HG03342 (cell line): ENCODE data around the gene MTMR2.
"Not testable (repeated sequence)": the region's sequence is repeated elsewhere in the genome, so short reads cannot be mapped to it uniquely, and the experiment has no call there.

Source experiments
- ATAC-seq: cut with Tn5 transposase; IDR thresholded peaks from one replicate; pipeline ENCODE4 v1.9.1; 2021; ENCODE audit warnings: mild to moderate bottlenecking, moderate library complexity; ENCODE audit not compliant: unreplicated experiment

Gene MTMR2

GRCh38 chr11:95829580-95830259 lies 94.2 kb downstream of the MTMR2 start:
- ATAC-seq = no peak

- no peak for ATAC-seq
Observed at GRCh38 chr11:95827696-95828095, 96.2 kb downstream of the MTMR2 start.

GRCh38 chr11:95821640-95822039 lies 102.3 kb downstream of the MTMR2 start:
- ATAC-seq = no peak

GRCh38 chr11:95816037-95816436 lies 107.9 kb downstream of the MTMR2 start:
- peak; percentile 77 for ATAC-seq

- not testable (repeated sequence) for ATAC-seq
Observed at GRCh38 chr11:95811052-95811451, 112.9 kb downstream of the MTMR2 start.

GRCh38 chr11:95806464-95806863 lies 117.4 kb downstream of the MTMR2 start:
- not testable (repeated sequence) for ATAC-seq

- no peak for ATAC-seq
Observed at GRCh38 chr11:95805869-95806268, 118.0 kb downstream of the MTMR2 start.

GRCh38 chr11:95803973-95804372 lies 119.9 kb downstream of the MTMR2 start:
- ATAC-seq = no peak

GRCh38 chr11:95802806-95803205 lies 121.1 kb downstream of the MTMR2 start:
- ATAC-seq = no peak

- ATAC-seq = no peak
Observed at GRCh38 chr11:95800438-95800837, 123.5 kb downstream of the MTMR2 start.

GRCh38 chr11:95799546-95799945 lies 124.4 kb downstream of the MTMR2 start:
- ATAC-seq = no peak

GRCh38 chr11:95796501-95796900 lies 127.4 kb downstream of the MTMR2 start:
- no peak for ATAC-seq

GRCh38 chr11:95795627-95796295 lies 128.1 kb downstream of the MTMR2 start:
- ATAC-seq = no peak

- no peak for ATAC-seq
Observed at GRCh38 chr11:95794086-95794485, 129.8 kb downstream of the MTMR2 start.

GRCh38 chr11:95793116-95793515 lies 130.8 kb downstream of the MTMR2 start:
- ATAC-seq = no peak

- no peak for ATAC-seq
Observed at GRCh38 chr11:95792700-95793099, 131.2 kb downstream of the MTMR2 start.

GRCh38 chr11:95792200-95792599 lies 131.7 kb downstream of the MTMR2 start:
- no peak for ATAC-seq

- no peak for ATAC-seq
Observed at GRCh38 chr11:95791709-95792033, 132.2 kb downstream of the MTMR2 start.

- peak; percentile 10 for ATAC-seq
Observed at GRCh38 chr11:95790933-95791708, 132.8 kb downstream of the MTMR2 start.

- peak; percentile 64 for ATAC-seq
Observed at GRCh38 chr11:95790123-95790932, 133.6 kb downstream of the MTMR2 start, which contains the start of gene CEP57. TSS of gene CEP57 (plus strand) at chr11:95790498. CDS start at chr11:95790699, 201 bp downstream.
